HG03457 (cell line): ENCODE results near the gene KATNA1.
"Not testable (repeated sequence)": the region's sequence is repeated elsewhere in the genome, so short reads cannot be mapped to it uniquely, and the experiment has no call there.

ENCODE experiments used
- ATAC-seq: cut with Tn5 transposase; IDR thresholded peaks from one replicate; pipeline ENCODE4 v1.9.1; 2021; ENCODE audit warnings: moderate number of reproducible peaks; ENCODE audit not compliant: unreplicated experiment

Gene KATNA1

DNA sequence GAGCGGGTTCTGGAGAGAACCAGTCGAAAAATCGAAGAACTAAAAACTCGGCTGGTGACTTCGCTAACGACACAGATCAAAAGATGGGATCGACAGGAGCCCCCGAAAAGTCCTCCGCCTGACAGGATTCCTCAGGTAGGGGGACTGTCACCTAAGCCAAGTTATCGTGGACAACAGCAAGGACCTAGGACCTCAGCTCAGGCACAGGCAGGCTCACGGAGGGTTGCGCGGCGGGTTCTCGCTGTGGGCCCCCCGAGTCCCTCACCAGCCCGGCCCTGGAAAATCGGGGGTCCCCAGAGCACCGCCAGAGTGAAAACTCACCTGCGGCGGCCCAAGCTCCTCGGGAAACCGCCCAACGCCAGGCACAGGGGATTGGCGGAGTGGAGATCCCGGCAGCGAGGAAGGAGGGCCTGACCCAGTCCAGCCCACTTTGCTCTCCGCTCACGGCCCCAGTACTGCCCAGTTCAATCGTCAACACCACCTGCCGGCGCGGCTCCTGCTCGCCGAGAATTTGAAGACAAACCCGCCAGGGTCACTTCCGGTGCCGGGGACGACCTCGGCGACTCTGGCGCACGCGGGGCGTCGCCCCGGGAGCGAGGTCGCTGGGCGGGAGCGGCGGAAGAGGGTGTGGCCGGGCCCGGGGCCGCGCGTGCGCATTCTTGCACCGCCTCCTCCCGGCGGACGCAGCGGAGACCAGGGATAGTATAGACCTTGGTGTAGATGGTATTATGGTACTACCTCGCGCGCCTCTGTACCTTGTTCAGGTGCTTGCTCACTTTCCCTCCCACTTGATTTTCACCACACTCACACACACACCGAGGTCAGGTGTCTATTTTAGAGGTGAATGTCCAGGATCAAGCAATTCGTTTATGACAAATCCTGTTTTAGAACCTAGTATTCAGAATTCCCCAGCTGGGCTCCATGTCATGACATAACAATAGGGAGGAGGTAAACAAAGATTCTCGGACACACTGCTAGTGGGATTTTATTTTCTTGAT, at the start of gene KATNA1:
TSS of gene KATNA1 (minus strand) at position 567 of the 998 bp plus-strand sequence. CDS start 10,167 bp downstream, outside the sequence.
- ATAC-seq, result peak; percentile 82

DNA sequence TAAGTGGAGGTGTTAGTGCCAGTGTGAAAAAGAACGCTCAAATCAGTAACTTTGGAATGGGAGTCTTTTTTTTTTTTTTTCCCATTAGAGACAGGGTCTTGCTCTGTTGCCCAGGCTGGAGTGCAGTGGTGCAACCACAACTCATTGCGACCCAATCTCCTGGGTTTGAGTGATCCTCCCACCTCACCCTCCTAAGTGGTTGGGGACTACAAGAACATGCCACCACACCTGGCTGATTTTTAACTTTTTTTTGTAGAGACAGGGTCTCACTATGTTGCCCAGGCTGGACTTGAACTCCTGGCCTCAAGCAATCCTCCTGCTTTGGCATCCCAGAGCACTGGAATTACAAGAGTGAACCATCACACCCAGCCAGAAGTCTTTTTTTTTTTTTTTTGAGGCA, 49.7 kb upstream of the KATNA1 start:
- ATAC-seq, result no peak

DNA sequence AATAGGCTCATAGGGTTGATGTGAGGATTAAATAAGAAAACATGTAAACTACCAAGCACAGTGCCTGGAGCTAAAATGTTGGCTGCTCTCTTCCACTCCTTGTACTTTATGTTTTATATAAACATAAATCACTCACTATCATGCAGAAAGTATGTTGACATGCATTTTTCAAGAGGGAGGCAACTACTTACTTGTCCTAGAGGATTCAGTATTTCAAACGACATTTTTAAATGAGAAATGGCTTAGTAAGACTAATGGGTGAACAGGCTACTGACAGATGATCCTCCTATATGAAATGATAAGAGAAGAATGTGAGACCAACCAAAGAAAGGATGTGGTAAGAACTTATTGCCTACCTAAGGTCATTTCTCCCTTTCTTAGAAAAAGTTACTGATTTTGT, 48.4 kb upstream of the KATNA1 start:
- ATAC-seq, result no peak

DNA sequence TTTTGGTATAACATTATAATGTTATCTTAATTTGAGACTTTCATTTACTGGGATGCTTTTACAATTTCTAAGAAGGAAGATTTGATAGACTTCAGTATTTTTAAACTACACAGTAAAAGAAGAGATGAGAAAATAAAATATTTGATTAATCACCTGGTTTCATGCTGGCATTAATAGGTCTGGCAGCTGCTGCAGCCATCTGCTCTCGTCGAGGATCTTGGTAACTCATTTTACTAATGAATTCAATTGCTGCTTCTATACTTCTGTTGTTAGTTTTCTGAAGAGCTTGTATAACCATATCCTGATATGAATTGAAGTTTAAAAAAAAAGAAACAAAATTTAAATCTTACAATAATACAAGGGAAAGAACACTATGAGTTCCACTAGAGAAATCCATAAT, 46.4 kb upstream of the KATNA1 start:
- no peak for ATAC-seq

DNA sequence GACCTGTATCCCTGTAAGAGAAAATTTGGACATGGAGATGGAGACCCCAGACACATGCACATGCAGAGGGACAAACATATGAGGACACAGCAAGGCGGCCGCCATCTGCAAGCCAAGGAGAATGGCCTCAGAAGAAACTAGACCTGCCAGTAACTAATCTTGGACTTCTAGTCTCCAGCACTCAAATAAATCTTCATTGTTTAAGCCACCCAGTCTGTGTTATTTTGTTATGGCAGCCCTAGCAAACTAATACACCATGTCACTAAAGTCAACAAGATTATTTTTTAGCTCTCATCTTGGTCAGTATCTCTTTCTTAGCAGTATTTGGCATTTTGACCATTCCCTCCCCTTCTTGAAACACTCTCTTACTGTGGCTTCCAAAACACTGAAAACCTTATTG, 42.7 kb upstream of the KATNA1 start:
- ATAC-seq, result no peak

DNA sequence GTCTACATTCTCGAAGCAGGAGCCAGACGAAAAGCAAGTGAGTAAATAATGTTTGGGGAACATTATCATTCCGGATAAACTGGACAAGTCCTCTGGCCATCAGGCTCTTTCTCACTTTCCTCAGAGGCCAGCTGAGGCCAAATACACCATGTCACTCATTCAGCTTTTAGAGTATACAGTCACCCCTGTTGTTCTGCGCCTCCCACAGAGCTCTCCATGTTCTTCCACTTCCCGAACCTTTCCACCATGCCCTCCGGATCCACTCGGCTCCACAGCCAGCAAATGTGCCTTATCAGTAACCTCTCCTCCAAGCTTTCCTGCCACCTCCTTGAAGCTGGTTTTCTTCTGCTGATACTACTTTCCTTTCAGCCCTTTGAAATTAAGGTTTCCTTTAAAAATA, 37.7 kb upstream of the KATNA1 start:
- ATAC-seq, result no peak

DNA sequence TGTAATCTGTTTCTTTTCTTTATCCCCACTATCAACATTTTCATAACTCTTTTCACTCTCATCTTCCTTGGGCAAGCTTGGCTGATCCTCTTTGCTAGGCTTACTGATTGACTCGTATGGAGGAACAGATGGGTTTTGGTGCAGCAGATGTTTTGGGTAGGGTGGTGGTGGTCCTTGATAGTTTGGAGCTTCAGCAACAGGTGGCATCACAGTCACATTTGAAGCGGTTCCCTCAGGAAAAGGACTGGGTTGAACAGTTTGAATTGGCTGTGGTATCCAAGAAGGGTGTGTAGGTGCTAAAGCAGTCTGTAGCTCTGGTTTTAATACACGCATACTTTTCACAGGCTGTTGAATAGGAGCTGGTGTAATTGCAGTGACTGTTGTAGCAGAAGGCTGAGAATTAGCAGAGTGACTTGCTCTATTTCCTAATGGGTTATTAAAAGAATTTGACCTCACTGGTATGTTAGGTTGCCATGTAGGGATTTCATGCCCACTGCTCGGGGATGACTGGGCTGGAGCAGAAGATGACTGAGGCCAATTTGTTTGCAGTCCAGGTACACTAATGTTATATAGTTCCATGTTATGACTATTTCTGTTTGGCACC, 34.8 kb upstream of the KATNA1 start:
- ATAC-seq, result no peak

DNA sequence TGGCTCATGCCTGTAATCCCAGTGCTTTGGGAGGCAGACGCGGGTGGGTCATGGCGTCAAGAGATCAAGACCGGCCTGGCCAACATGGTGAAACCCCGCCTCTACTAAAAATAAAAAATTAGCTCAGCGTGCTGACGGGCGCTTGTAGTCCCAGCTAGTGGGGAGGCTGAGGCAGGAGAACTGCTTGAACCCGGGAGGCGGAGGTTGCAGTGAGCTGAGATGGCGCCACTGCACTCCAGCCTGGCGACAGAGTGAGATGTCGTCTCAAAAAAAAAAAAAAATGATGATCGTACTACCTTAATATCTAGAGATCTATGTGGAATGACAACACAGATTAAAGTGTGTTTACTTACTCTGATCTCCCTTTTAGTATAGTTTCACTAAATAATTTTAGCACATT, 33.3 kb upstream of the KATNA1 start:
- not testable (repeated sequence) for ATAC-seq

DNA sequence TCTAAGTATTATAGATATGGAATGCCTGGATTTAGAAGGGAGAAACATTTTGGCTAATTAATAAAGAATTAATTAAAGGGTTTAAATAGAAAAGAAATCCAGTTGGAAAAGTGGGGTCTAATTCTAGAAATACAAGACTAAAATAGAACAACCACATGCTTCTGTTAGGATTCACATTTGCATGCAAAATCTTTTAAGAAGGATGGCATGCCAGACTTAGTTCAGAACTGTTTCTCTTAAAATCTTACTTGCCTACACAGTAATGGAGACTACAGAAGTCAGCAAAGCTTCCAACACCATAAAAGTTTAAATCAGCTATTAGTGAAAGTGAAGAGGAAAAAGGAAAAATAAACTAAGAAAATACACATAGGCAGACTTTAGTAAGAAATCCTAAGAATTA, 32.7 kb upstream of the KATNA1 start:
- ATAC-seq, result no peak

DNA sequence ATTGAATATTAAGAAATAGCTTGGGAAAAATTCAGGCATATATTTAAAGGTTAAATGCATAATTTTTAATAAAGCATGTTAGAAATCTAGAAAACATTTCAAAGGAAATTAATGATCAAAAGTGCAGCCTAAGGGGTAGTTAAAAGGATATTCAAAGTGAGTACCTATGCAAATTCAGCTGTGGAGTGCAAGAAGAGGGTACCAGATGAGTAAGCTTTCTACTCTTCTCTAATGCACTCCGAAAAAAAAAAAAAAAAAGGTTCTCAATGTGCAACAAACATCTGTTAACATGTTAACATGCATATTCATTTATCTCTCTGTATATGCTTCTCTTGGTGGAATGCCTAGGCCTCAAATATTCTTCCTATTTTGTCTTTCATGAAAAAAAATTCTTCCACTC, 32.0 kb upstream of the KATNA1 start:
- ATAC-seq, result no peak

DNA sequence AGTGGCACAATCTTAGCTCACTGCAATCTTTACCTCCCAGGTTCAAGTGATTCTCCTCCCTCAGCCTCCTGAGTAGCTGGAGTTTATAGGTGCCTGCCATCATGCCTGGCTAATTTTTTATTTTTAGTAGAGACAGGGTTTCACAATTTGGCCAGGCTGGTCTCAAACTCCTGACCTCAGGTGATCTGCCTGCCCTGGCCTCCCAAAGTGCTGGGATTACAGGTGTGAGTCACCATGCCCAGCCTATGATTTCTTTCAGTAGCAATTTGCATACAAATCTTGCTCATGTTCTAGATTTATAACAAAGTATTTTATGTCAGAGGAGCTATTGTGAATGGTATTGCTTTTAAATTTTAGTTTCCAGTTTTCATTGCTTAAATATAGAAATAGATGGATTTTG, 23.8 kb upstream of the KATNA1 start:
- ATAC-seq, result not testable (repeated sequence)

DNA sequence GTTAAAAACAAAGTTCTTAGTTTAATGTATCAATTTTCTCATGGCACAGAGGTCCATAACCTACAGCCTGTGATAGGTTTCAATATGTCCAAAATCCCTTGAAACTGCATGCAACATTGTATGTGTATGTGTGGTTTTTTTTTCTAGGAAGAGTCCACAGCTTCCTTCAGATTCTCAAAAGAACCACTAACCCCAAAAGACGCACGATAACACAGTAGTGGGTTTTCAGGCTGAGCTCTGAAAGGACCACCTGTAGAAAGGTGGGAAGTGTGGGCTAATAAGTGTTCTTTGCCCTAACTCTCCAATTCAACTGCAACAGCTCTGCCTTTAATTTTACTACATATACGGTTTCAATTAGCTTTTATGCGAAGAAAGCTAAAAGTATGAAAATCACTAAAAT, 11.5 kb upstream of the KATNA1 start:
- ATAC-seq, result no peak

DNA sequence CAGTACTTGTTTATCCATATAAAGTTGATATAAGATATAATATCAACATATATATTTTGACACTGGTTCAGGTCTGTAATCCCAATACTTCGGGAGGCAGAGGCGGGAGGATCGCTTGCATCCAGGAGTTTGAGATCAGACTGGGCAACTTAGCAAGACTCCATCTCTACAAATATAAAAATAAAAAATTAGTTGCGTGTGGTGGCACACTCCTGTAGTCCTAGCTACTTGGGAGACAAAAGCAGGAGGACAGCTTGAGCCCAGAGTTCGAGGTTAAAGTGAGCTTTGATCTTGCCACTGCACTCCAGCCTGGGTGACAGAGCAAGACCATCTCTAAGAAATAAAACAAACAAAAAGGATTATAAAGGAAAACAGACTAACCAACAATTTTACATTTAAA, 8.9 kb upstream of the KATNA1 start:
- no peak for ATAC-seq

DNA sequence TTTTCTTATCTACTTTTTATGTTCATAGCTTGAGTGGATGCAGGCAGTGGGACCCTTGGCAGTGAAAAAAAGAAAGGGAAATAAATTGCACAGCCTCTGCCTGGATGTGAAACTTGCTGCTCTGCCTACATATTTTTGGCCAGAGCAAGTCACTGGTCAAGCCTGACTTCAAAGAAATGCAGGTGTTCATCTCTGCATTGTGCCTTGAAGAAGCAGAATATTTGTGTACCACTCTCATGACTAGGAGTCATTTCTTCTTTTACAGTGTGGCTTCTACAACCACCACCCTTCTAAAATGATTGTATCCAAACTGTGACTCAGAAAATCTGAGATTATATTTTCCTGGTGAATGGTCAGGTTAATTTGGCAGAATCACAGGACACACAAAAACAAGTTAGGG, 2.5 kb upstream of the KATNA1 start:
- no peak for ATAC-seq

DNA sequence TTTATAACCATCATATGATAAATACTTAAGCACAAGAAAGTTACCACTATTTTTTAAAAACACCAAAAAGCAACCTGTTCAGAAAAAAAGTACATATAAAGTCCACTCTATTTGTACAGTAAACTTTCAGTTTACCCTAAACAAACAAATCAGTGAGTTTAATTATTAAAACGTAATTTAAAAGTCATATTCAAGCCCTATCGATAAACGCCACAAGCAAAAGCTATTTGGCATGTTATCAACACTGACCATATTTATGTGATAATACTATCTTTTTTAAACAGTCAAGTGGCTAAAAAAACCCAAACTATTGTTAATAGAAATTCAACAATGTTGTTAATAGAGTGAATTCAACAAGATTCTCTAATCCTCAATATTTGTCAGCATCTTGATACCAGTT, 1.9 kb downstream of the KATNA1 start:
- ATAC-seq, result no peak

DNA sequence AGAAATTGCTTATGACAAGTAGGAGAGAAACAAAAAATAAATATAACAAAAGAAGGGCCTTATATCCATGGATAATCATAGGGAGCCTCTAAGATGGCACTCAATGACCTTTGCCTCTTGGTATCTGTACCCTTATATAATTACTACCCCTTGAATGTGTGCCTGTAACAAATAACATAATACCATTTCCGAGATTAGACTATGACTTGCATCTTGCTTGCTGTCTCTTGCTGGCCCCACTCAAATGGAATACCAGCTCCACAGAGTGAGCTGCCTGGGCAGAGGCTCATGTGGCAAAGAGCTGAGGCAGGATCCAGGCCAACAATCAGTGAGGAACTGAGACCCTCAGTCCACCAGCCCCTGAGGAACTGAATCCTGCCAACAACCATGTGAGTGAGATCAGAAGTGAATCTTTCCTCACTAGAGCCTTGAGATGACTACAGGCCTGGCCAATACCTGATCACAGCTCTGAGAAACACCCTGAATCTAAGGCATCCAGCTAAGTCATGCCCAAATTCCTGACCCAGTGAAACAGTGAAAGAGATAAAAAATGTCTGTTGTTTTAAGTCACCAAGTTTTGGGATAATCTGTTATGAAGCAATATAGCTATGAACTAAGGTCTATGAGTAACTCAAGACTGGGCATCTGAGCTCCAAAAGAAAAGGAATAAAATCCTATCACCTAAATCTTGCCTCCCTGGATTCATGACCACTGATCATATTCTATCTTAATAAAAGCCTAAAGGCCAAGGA, 5.5 kb downstream of the KATNA1 start:
- ATAC-seq, result no peak

DNA sequence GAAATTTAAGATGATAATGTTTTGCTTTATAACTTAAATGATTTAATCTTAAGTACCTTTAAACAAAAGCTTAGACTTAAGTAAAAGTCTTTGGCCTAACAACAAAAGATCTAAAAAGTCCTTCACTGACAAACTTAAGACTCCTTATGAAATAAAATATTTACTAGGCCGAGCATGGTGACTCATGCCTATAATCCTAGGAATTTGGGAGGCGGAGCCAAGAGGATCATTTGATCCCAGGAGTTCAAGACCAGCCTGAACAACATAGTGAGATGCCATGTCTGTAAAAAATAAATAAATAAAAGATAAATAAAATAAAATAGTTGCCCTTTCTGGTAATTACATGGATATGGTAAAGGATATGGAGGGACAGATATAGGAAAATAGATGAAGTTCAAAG, 12.4 kb downstream of the KATNA1 start:
- no peak for ATAC-seq

DNA sequence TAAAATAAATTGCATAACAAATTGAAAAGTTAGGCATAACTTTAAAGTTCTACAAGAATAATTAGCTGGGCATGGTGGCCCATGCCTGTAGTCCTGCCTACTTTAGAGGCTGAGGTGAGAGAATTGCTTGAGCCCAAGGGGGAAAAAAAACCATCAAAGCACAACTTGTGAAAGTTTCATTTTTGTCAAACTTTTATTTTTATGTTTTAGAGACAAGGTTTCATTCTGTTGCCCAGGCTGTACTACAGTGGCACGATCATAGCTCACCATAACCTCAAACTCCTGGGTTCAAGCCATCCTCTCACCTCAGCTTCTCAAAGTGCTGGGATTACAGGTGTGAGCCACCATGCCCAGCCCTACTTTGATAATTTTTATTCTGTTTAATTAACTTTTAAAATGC, 14.2 kb downstream of the KATNA1 start:
- no peak for ATAC-seq

DNA sequence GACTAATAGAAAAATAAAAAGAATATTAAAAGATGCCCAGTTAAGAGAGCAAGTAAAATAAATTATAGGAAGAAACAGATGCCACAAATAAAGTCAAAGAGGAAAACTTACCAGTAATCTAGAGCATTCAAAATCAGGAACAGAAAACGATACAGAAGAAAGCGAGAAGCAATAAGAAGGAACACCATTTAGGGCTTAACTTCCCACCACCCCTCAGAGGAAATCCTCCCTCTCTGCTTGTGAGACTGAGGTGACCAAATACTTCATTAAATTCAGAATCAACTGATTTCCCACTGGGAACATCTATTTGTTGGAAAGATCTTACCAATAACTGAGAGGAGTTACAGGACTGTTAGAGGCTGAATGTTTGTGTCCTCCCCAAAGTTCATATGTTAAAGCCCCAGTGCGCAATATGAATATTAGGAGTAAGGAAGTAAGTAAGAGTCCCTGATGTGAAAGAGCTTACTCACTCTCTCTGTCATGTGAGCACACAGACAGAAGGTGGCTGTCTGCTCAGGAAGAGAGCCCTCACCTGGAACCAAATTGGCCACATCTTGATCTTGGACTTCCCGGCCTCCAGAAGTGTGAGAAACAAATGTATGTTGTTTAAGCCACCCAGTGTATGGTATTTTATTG, 19.5 kb downstream of the KATNA1 start:
- peak; percentile 68 for ATAC-seq

DNA sequence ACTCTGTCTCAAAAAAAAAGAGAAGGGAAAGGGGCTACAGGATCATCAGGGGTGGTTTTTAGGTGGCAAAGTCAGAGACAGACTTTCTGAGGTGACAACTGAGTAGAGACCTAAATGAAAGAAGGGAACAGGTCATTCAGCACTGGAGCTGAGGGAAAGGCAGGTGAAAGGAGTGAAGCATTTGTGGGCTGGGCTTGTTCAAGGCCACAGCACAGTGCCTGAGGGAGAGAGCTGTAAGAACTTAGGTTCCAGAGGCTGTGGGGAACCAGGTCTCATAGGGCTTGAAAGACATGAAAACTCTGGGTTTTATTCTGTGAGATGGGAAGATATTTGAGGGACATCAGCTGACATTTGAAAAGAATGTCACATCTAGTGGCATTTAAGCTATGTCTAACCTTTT, 20.8 kb downstream of the KATNA1 start:
- ATAC-seq, result no peak

DNA sequence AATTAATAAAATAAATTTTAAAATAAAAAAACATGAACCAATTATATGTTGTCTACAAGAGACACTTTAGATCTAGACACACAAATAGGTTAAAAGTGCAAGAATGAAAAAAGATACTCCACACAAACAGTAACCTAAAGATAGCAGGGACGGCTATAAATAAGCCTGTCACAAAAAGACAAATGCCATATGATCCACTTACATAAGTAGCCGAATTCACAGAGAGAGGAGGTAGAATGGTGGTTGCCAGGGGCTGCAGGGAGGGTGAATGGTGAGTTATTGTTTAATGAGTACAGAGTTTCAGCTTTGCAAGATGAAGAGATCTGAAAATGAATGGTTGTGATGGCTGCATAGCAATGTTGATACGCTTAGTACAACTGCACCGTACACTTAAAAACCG, 32.7 kb downstream of the KATNA1 start:
- no peak for ATAC-seq
